ENCODE measurements around the gene KIF5A. TPM values are rescaled to one million over a fixed set of nuclear protein-coding genes. Genes with fewer than 3 reads are reported as not detected.

The KIF5A gene
- total and polyA plus RNA-seq, 2 of the 4 experiments (the other 2 are of a cell fraction) = 0.15 to 0.18 TPM

DNA sequence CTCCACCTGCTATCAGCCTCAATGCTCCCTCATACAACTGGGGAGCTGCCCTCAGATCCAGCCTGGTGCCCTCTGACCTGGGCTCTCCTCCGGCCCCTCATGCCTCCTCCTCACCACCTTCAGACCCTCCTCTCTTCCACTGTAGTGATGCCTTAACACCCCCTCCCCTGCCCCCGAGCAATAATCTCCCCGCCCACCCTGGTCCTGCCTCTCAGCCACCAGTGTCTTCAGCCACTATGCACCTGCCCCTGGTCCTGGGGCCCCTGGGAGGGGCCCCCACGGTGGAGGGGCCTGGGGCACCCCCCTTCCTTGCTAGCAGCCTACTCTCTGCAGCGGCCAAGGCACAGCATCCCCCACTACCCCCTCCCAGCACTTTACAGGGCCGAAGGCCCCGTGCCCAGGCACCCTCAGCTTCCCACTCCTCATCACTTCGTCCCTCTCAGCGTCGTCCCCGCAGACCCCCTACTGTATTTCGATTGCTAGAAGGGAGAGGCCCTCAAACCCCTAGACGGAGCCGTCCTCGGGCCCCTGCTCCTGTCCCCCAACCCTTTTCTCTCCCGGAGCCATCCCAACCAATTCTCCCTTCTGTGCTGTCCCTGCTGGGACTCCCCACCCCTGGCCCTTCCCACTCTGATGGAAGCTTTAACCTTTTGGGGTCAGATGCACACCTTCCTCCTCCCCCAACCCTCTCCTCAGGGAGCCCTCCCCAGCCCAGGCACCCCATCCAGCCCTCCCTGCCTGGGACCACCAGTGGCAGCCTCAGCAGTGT lies 24.0 kb upstream of the KIF5A start:
- Histone ChIP-seq H2AFZ (replicated peaks; ENCODE audit: low read length, poor library complexity) (no peak overlapping the region), H3K4ac (ENCODE audit: low read depth, low read length) (no peak overlapping the region), H2BK20ac (ENCODE audit: low read depth, low read length) (no peak overlapping the region), H3K4me3 (ENCODE audit: insufficient read depth, low read depth, low read length) (no peak overlapping the region), H2BK15ac (ENCODE audit: low read depth, low read length) (no peak overlapping the region), H3K36me3 (ENCODE audit: control insufficient read depth, insufficient read depth, low read length) (peaks cover 56% of the 10 kb centered on the region), H3K9me3 (ENCODE audit: control insufficient read depth, insufficient read depth, low read length) (no peaks in the 10 kb centered on the region), H3K27ac (ENCODE audit: insufficient read depth, low read length) (no peak overlapping the region), H3K23ac (ENCODE audit: low read depth, low read length) (no peak overlapping the region), H4K8ac (ENCODE audit: low read depth in 2 of 2, low read length in 2 of 2) (no peak overlapping the region), H2AK5ac (ENCODE audit: low read depth, low read length) (no peak overlapping the region), H3K4me1 (ENCODE audit: control insufficient read depth, insufficient read depth, low read length) (peaks cover 21% of the 10 kb centered on the region), H4K91ac (ENCODE audit: insufficient read depth, low read depth, low read length) (no peak overlapping the region), H3K56ac (ENCODE audit: extremely low read depth, insufficient read depth, low read length) (no peak overlapping the region), H3K9ac (ENCODE audit: low read depth, low read length) (no peak overlapping the region), H3K4me2 (ENCODE audit: low read depth, low read length) (no peak overlapping the region), H4K5ac (ENCODE audit: low read depth, low read length) (no peak overlapping the region), H3K9me1 (ENCODE audit: insufficient read depth, low read length) (peaks cover 14% of the 10 kb centered on the region), H2BK120ac (ENCODE audit: low read depth, low read length) (no peak overlapping the region), H3K18ac (ENCODE audit: low read depth, low read length) (no peak overlapping the region), H3K79me1 (ENCODE audit: low read depth in 1 of 2, low read length in 2 of 2) (peaks cover 17 to 65% of the 10 kb centered on the region in 2 experiments), H2BK5ac (ENCODE audit: low read depth, low read length, poor library complexity, severe bottlenecking) (no peak overlapping the region), H3K27me3 (ENCODE audit: control insufficient read depth, insufficient read depth, low read length) (no peaks in the 10 kb centered on the region), H2AK9ac (replicated peaks; ENCODE audit: low read depth, low read length, poor library complexity) (peak overlapping the region; percentile 63), H3K14ac (replicated peaks; ENCODE audit: low read depth, low read length) (no peak overlapping the region), H4K20me1 (ENCODE audit: insufficient read depth, low read length) (peaks cover 26% of the 10 kb centered on the region)
- ATAC-seq (ENCODE audit: low read depth) = no peak
- BruUV-seq (replicated peaks) = no TSS peak
- in situ Hi-C loops (cut with MboI; ENCODE audit: low sequenced_read_pairs) (no loop called here), dilution Hi-C loops (cut with HindIII; ENCODE audit: low sequenced_read_pairs, unreplicated experiment) (no loop called here), intact Hi-C loops (cut with micrococcal nuclease) (no loop called here)
- ChIA-PET CTCF (no interaction called here), POLR2A (ENCODE audit: unreplicated experiment) (no interaction called here)
- DNase-seq = no peak
- 63% methylated on average over 7 of the region's 16 CpGs; no CpG with 5 or more reads in 1 of the 2 experiments for WGBS, 2 experiments (ENCODE audit: extremely low coverage in 2 of 2, insufficient read length in 1 of 2)
- no peak for TF ChIP-seq BHLHE40 (IDR thresholded peaks at IDR 0.05; ENCODE audit: low read depth, low read length)
- no peak for TF ChIP-seq CEBPB (IDR thresholded peaks at IDR 0.05; ENCODE audit: low read depth, low read length)
- TF ChIP-seq CHD1 (IDR thresholded peaks at IDR 0.05; ENCODE audit: low read depth, low read length) = no peak
- TF ChIP-seq, protein P1, sequence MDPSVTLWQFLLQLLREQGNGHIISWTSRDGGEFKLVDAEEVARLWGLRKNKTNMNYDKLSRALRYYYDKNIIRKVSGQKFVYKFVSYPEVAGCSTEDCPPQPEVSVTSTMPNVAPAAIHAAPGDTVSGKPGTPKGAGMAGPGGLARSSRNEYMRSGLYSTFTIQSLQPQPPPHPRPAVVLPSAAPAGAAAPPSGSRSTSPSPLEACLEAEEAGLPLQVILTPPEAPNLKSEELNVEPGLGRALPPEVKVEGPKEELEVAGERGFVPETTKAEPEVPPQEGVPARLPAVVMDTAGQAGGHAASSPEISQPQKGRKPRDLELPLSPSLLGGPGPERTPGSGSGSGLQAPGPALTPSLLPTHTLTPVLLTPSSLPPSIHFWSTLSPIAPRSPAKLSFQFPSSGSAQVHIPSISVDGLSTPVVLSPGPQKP (IDR thresholded peaks at IDR 0.05; ENCODE audit: borderline replicate concordance, low read depth, low read length) = no peak
- TF ChIP-seq NFE2L2 (IDR thresholded peaks at IDR 0.05; ENCODE audit: low read depth, low read length) = no peak
- TF ChIP-seq MAFK (IDR thresholded peaks at IDR 0.05; ENCODE audit: low read depth, low read length) = no peak
- no peak for TF ChIP-seq RAD21 (IDR thresholded peaks at IDR 0.05; ENCODE audit: low read length)
- no peak for TF ChIP-seq RFX5 (IDR thresholded peaks at IDR 0.05; ENCODE audit: low read depth, low read length)
- TF ChIP-seq MAZ (IDR thresholded peaks at IDR 0.05; ENCODE audit: borderline replicate concordance, low read depth, low read length) = no peak
- no peak for TF ChIP-seq POLR2A (IDR thresholded peaks at IDR 0.05; ENCODE audit: low read depth, low read length)
- TF ChIP-seq FOS (IDR thresholded peaks at IDR 0.05; ENCODE audit: low read depth, low read length) = no peak
- no peak for TF ChIP-seq RCOR1 (IDR thresholded peaks at IDR 0.05; ENCODE audit: insufficient replicate concordance, low read length)
- TF ChIP-seq MXI1 (IDR thresholded peaks at IDR 0.05; ENCODE audit: borderline replicate concordance, low read depth, low read length) = no peak
- no peak for TF ChIP-seq SMC3 (IDR thresholded peaks at IDR 0.05; ENCODE audit: low read depth, low read length)
- TF ChIP-seq, protein P2, sequence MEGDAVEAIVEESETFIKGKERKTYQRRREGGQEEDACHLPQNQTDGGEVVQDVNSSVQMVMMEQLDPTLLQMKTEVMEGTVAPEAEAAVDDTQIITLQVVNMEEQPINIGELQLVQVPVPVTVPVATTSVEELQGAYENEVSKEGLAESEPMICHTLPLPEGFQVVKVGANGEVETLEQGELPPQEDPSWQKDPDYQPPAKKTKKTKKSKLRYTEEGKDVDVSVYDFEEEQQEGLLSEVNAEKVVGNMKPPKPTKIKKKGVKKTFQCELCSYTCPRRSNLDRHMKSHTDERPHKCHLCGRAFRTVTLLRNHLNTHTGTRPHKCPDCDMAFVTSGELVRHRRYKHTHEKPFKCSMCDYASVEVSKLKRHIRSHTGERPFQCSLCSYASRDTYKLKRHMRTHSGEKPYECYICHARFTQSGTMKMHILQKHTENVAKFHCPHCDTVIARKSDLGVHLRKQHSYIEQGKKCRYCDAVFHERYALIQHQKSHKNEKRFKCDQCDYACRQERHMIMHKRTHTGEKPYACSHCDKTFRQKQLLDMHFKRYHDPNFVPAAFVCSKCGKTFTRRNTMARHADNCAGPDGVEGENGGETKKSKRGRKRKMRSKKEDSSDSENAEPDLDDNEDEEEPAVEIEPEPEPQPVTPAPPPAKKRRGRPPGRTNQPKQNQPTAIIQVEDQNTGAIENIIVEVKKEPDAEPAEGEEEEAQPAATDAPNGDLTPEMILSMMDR (conservative IDR thresholded peaks at IDR 0.05; ENCODE audit: low read depth, low read length) = no peak
- TF ChIP-seq, protein P3, sequence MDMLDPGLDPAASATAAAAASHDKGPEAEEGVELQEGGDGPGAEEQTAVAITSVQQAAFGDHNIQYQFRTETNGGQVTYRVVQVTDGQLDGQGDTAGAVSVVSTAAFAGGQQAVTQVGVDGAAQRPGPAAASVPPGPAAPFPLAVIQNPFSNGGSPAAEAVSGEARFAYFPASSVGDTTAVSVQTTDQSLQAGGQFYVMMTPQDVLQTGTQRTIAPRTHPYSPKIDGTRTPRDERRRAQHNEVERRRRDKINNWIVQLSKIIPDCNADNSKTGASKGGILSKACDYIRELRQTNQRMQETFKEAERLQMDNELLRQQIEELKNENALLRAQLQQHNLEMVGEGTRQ (IDR thresholded peaks at IDR 0.05; ENCODE audit: low read depth, low read length) = no peak
